ENCODE results near the gene ANO1.

DNA sequence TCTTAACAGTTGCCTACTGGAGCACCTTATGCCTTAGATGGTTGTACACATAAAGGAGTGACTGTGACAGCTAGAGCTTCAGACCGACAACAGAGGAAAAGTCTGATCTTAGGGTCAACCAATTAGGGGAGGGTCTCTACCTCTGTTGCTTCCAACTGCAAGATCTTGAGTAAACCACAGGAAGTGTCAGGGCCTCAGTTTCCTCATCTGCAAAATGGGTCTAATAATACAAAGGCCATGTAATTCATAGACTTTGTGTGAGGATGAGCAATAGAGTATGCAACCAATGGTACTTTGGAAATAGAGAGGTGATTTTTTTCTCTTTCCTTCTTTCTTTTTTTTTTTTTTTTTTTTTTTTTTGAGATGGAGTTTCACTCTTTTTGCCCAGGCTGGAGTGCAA lies 16.4 kb upstream of the ANO1 start:
- TF ChIP-seq TCF12 (IDR thresholded peaks at IDR 0.05) (no peak), EZH2phosphoT487 (IDR thresholded peaks at IDR 0.05; ENCODE audit: borderline replicate concordance, low read depth) (no peak), MAX (IDR thresholded peaks at IDR 0.05; ENCODE audit: low read depth) (no peak), EP300 (IDR thresholded peaks at IDR 0.05; ENCODE audit: borderline replicate concordance in 1 of 2, low read depth in 1 of 2, low read length in 1 of 2) (no peak), RFX5 (IDR thresholded peaks at IDR 0.05; ENCODE audit: low read length) (no peak), TAF1 (IDR thresholded peaks at IDR 0.05; ENCODE audit: borderline replicate concordance, low read depth, low read length) (no peak), NFIC (IDR thresholded peaks at IDR 0.05; ENCODE audit: borderline replicate concordance) (no peak), PBX3 (IDR thresholded peaks at IDR 0.05) (no peak), GABPA (IDR thresholded peaks at IDR 0.05; ENCODE audit: low read depth) (no peak)
- TF ChIP-seq, protein P1, sequence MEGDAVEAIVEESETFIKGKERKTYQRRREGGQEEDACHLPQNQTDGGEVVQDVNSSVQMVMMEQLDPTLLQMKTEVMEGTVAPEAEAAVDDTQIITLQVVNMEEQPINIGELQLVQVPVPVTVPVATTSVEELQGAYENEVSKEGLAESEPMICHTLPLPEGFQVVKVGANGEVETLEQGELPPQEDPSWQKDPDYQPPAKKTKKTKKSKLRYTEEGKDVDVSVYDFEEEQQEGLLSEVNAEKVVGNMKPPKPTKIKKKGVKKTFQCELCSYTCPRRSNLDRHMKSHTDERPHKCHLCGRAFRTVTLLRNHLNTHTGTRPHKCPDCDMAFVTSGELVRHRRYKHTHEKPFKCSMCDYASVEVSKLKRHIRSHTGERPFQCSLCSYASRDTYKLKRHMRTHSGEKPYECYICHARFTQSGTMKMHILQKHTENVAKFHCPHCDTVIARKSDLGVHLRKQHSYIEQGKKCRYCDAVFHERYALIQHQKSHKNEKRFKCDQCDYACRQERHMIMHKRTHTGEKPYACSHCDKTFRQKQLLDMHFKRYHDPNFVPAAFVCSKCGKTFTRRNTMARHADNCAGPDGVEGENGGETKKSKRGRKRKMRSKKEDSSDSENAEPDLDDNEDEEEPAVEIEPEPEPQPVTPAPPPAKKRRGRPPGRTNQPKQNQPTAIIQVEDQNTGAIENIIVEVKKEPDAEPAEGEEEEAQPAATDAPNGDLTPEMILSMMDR (IDR thresholded peaks at IDR 0.05): no peak
- TF ChIP-seq, protein P2, sequence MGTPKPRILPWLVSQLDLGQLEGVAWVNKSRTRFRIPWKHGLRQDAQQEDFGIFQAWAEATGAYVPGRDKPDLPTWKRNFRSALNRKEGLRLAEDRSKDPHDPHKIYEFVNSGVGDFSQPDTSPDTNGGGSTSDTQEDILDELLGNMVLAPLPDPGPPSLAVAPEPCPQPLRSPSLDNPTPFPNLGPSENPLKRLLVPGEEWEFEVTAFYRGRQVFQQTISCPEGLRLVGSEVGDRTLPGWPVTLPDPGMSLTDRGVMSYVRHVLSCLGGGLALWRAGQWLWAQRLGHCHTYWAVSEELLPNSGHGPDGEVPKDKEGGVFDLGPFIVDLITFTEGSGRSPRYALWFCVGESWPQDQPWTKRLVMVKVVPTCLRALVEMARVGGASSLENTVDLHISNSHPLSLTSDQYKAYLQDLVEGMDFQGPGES (IDR thresholded peaks at IDR 0.05; ENCODE audit: low read depth, low read length): no peak
